Brain microvascular endothelial cell (primary cell): ENCODE results near the gene SLC16A9.

Experiments used
- DNase-seq: peaks from one replicate; pipeline ENCODE4 v3.0.0-alpha.2; 2020
- H3K27ac ChIP-seq: fragments of 250-450 bp; sonication (Bioruptor Pico); 2 replicates; pipeline ENCODE4 v1.5.1; 2020; ENCODE audit warnings: mild to moderate bottlenecking, moderate library complexity
- H3K27me3 ChIP-seq: fragments of 250-450 bp; sonication (Bioruptor Pico); replicated peaks from 2 replicates; pipeline ENCODE4 v1.5.1; 2020; ENCODE audit warnings: mild to moderate bottlenecking
- H3K36me3 ChIP-seq: fragments of 250-450 bp; sonication (Bioruptor Pico); replicated peaks from 2 replicates; pipeline ENCODE4 v1.5.1; 2020; ENCODE audit warnings: mild to moderate bottlenecking
- H3K4me3 ChIP-seq: 2 replicates; pipeline ENCODE4 v1.5.1; 2011; ENCODE audit warnings: low read depth, mild to moderate bottlenecking, control low read depth, low read length, moderate library complexity
- CTCF ChIP-seq: IDR thresholded peaks from 2 replicates; pipeline ENCODE4 v1.5.1; 2011; ENCODE audit warnings: low read depth, mild to moderate bottlenecking, moderate library complexity, low read length, control low read depth, inconsistent platforms; ENCODE audit errors: missing control alignments
- in situ Hi-C: cut with HindIII; loops from 2 replicates; pipeline ENCODE4 v1.10.0; 2017; ENCODE audit warnings: low sequenced_read_pairs, low pct_ligation_motif_present

Gene SLC16A9

GRCh38 chr10:59601985-59602384 is 107.7 kb downstream of the SLC16A9 start:
- in situ Hi-C loops = no loop called here
- no peak for TF ChIP-seq CTCF
- Histone ChIP-seq H3K36me3 (no peaks in the 10 kb centered on the region), H3K27ac (no peak overlapping the region), H3K4me3 (no peak overlapping the region), H3K27me3 (no peaks in the 10 kb centered on the region)
- no peak for DNase-seq
